Upper lobe of left lung (tissue), 4 donors: ENCODE results near the gene SLC9A9.

ENCODE experiments used
- CTCF ChIP-seq, 6 experiments: fragments of 450-650 bp in 4 of 6; fragments of 200-600 bp in 2 of 6; sonication (generic) in 2 of 6; IDR thresholded peaks; one replicate each; pipeline ENCODE4 v1.5.1; 2016 to 2019; ENCODE audit warnings: antibody characterized with exemption in 6 of 6
- EP300 ChIP-seq, 4 donors: sonication (generic); formaldehyde crosslinking; IDR thresholded peaks; one replicate each; pipeline ENCODE4 v1.5.1; 2017; ENCODE audit warnings: antibody characterized with exemption in 4 of 4, control low read depth in 2 of 4
- POLR2A ChIP-seq, 4 donors: fragments of 450-650 bp; IDR thresholded peaks; one replicate each; pipeline ENCODE4 v1.5.1; 2016 to 2017; ENCODE audit warnings: antibody characterized with exemption in 4 of 4, mild to moderate bottlenecking in 2 of 4

- TF ChIP-seq EP300 (IDR thresholded peaks at IDR 0.05) (no peak), POLR2A (IDR thresholded peaks at IDR 0.05) (no peak), CTCF (IDR thresholded peaks at IDR 0.05) (no peak)
These were observed 319.2 kb downstream of the SLC9A9 start for GRCh38 chr3:143529018-143529478.
